Keratinocyte (primary cell): ENCODE data around the gene RPH3AL. TPM values are rescaled to one million over a fixed set of nuclear protein-coding genes. Genes with fewer than 3 reads are reported as not detected.

Source experiments
- DNase-seq: peaks from one replicate; pipeline ENCODE4 v3.0.0-alpha.2; 2011; ENCODE audit warnings: low read depth, missing footprints, low spot score
- FAIRE-seq: peaks from 2 replicates; lab custom pipeline; 2011; peaks lifted over from hg19 to GRCh38; lab: Jason Lieb, UNC
- H2AFZ ChIP-seq: 2 replicates; pipeline ENCODE4 v1.6.0; 2012; ENCODE audit warnings: low read length, control low read depth, inconsistent platforms; ENCODE audit not compliant: control insufficient read depth
- H3K27ac ChIP-seq: 2 replicates; pipeline ENCODE4 v1.5.1; 2011; ENCODE audit warnings: low read length; ENCODE audit not compliant: control insufficient read depth, insufficient read depth
- H3K27me3 ChIP-seq: 3 replicates; pipeline ENCODE4 v1.6.0; 2011; ENCODE audit warnings: low read length; ENCODE audit not compliant: control insufficient read depth, insufficient read depth; ENCODE audit errors: extremely low read depth
- H3K36me3 ChIP-seq, 2 experiments: 2 replicates in 1 of 2; 3 replicates in 1 of 2; pipeline ENCODE4 v1.5.1; 2011; ENCODE audit warnings: low read length in 2 of 2, mild to moderate bottlenecking in 1 of 2; ENCODE audit not compliant: control insufficient read depth in 2 of 2, insufficient read depth in 2 of 2; ENCODE audit errors: extremely low read depth in 1 of 2
- H3K4me1 ChIP-seq: 3 replicates; pipeline ENCODE4 v1.5.1; 2011; ENCODE audit warnings: low read length; ENCODE audit not compliant: control insufficient read depth, insufficient read depth; ENCODE audit errors: extremely low read depth
- H3K4me2 ChIP-seq: 3 replicates; pipeline ENCODE4 v1.6.0; 2011; ENCODE audit warnings: low read depth, low read length; ENCODE audit not compliant: control insufficient read depth, insufficient read depth; ENCODE audit errors: extremely low read depth
- H3K4me3 ChIP-seq, 3 experiments: fragments of 200-600 bp in 1 of 3; sonication (generic) in 1 of 3; 2 replicates in 2 of 3; 3 replicates in 1 of 3; pipeline ENCODE4 v1.5.1; 2011 to 2016; ENCODE audit warnings: low read length in 3 of 3, mild to moderate bottlenecking in 3 of 3, control low read depth in 2 of 3, inconsistent platforms in 1 of 3, low read depth in 1 of 3, mixed read lengths in 1 of 3, mixed run types in 1 of 3, moderate library complexity in 1 of 3; ENCODE audit not compliant: control insufficient read depth in 2 of 3, insufficient read depth in 2 of 3; ENCODE audit errors: extremely low read depth in 1 of 3
- H3K79me2 ChIP-seq: 2 replicates; pipeline ENCODE4 v1.6.0; 2012; ENCODE audit warnings: low read length; ENCODE audit not compliant: control insufficient read depth, insufficient read depth
- H3K9ac ChIP-seq: 3 replicates; pipeline ENCODE4 v1.6.0; 2011; ENCODE audit warnings: low read length; ENCODE audit not compliant: control insufficient read depth, insufficient read depth; ENCODE audit errors: extremely low read depth
- H3K9me1 ChIP-seq: 3 replicates; pipeline ENCODE4 v1.6.0; 2011; ENCODE audit warnings: low read length; ENCODE audit not compliant: control insufficient read depth, insufficient read depth; ENCODE audit errors: extremely low read depth
- H3K9me3 ChIP-seq: 2 replicates; pipeline ENCODE4 v1.5.1; 2012; ENCODE audit warnings: low read depth, low read length; ENCODE audit not compliant: control insufficient read depth
- H4K20me1 ChIP-seq: 3 replicates; pipeline ENCODE4 v1.6.0; 2011; ENCODE audit warnings: low read length; ENCODE audit not compliant: control insufficient read depth, insufficient read depth; ENCODE audit errors: extremely low read depth
- CTCF ChIP-seq, 3 experiments: IDR thresholded peaks in 1 of 3; conservative IDR thresholded peaks in 1 of 3; optimal IDR thresholded peaks in 1 of 3; 2 replicates in 2 of 3; 3 replicates in 1 of 3; pipeline versions ENCODE3 to v1.5.1; 2011; ENCODE audit warnings: low read length in 3 of 3, mild to moderate bottlenecking in 3 of 3, moderate library complexity in 2 of 3, control low read depth in 1 of 3, inconsistent platforms in 1 of 3; ENCODE audit not compliant: insufficient read depth in 2 of 3; ENCODE audit errors: extremely low read depth in 1 of 3
- EZH2 ChIP-seq: IDR thresholded peaks from one replicate; pipeline ENCODE4 v1.6.1; 2012; ENCODE audit warnings: inconsistent platforms, mild to moderate bottlenecking, low read length, moderate library complexity
- dilution Hi-C: fragments of 300-500 bp; cut with MboI; formaldehyde crosslinking; loops from one replicate; pipeline ENCODE4 v1.7.0; 2020; ENCODE audit warnings: low sequenced_read_pairs; ENCODE audit not compliant: extremely low pct_ligation_motif_present
- polyA plus RNA-seq, 5 experiments: library from polyadenylated mRNA; depleted of rRNA in 3 of 5; stranded (reverse) in 3 of 5; stranded (forward) in 1 of 5; unstranded in 1 of 5; fragments of >200 nt; gene quantifications; 1 replicate in 1 of 5; 2 replicates in 3 of 5; 3 replicates in 1 of 5; pipeline versions ENCODE4 v1.2.1 to v1.2.3, GENCODE V29; 2011 to 2012; ENCODE audit warnings: missing spikeins in 2 of 5, low read depth in 1 of 5, low replicate concordance in 1 of 5

The RPH3AL gene
- polyA plus RNA-seq, 1 donor (not counting 4 experiments of a cell fraction or from before 2014, with no cell fraction given), result 0.31 TPM

GRCh38 chr17:252456-252855 lies 100.2 kb downstream of the RPH3AL start:
- Histone ChIP-seq H2AFZ (no peak overlapping the region), H3K4me2 (no peak overlapping the region), H3K9me3 (peaks cover 3% of the 10 kb centered on the region), H3K9me1 (no peaks in the 10 kb centered on the region), H3K4me3 (no peak overlapping the region), H3K9ac (no peak overlapping the region), H3K27ac (no peak overlapping the region), H4K20me1 (no peaks in the 10 kb centered on the region), H3K4me1 (no peaks in the 10 kb centered on the region), H3K79me2 (no peaks in the 10 kb centered on the region), H3K36me3 (no peaks in the 10 kb centered on the region), H3K27me3 (no peaks in the 10 kb centered on the region)
- TF ChIP-seq CTCF (optimal IDR thresholded peaks at IDR 0.05 in 1 of 3, IDR thresholded peaks at IDR 0.05 in 1 of 3, conservative IDR thresholded peaks at IDR 0.05 in 1 of 3; ENCODE audit: extremely low read depth in 1 of 3, insufficient read depth in 2 of 3, low read length in 3 of 3) (no peak), EZH2 (no peak)
- no peak for DNase-seq
- dilution Hi-C loops, result no loop called here
- no peak for FAIRE-seq

GRCh38 chr17:251531-251930 lies 101.1 kb downstream of the RPH3AL start:
- no peak overlapping the region for H3K4me2 ChIP-seq
- no peak for DNase-seq
- no peak for TF ChIP-seq EZH2
- TF ChIP-seq CTCF (optimal IDR thresholded peaks at IDR 0.05 in 1 of 3, IDR thresholded peaks at IDR 0.05 in 1 of 3, conservative IDR thresholded peaks at IDR 0.05 in 1 of 3; ENCODE audit: extremely low read depth in 1 of 3, insufficient read depth in 2 of 3, low read length in 3 of 3), result no peak
- no peak overlapping the region for H3K4me3 ChIP-seq
- no peaks in the 10 kb centered on the region for H4K20me1 ChIP-seq
- H3K4me1 ChIP-seq, result no peaks in the 10 kb centered on the region
- H3K27ac ChIP-seq, result no peak overlapping the region
- no peaks in the 10 kb centered on the region for H3K79me2 ChIP-seq
- H3K9me1 ChIP-seq, result no peaks in the 10 kb centered on the region
- H3K27me3 ChIP-seq, result no peaks in the 10 kb centered on the region
- H3K9me3 ChIP-seq, result peaks cover 3% of the 10 kb centered on the region
- dilution Hi-C loops, result no loop called here
- no peak overlapping the region for H2AFZ ChIP-seq
- H3K9ac ChIP-seq, result no peak overlapping the region
- H3K36me3 ChIP-seq, result no peaks in the 10 kb centered on the region
- no peak for FAIRE-seq
